Neural cell (in vitro differentiated cells): ENCODE data around the gene ZNF644. TPM values are rescaled to one million over a fixed set of nuclear protein-coding genes. Genes with fewer than 3 reads are reported as not detected.

Source experiments
- H2AFZ ChIP-seq: fragments of 200-600, 300-800 bp; sonication (generic), shearing (Covaris generic); 2 replicates; pipeline ENCODE4 v1.6.0; 2014; ENCODE audit warnings: low read depth, mild to moderate bottlenecking, antibody characterized with exemption, low read length, moderate library complexity
- H3F3A ChIP-seq: fragments of 200-600 bp; shearing (Covaris generic); 2 replicates; pipeline ENCODE4 v1.6.1; 2016; ENCODE audit warnings: mild to moderate bottlenecking, moderate library complexity, mixed read lengths, antibody characterized with exemption, low read length; ENCODE audit not compliant: insufficient read depth, poor library complexity, severe bottlenecking
- H3K27ac ChIP-seq: fragments of 200-600, 300-800 bp; sonication (generic), shearing (Covaris generic); 2 replicates; pipeline ENCODE4 v1.5.1; 2014; ENCODE audit warnings: mild to moderate bottlenecking, low read length, moderate library complexity
- H3K27me3 ChIP-seq: fragments of 300-800, 200-600 bp; sonication (generic), shearing (Covaris generic); 2 replicates; pipeline ENCODE4 v1.6.0; 2014; ENCODE audit warnings: mild to moderate bottlenecking, low read depth, low read length, moderate library complexity; ENCODE audit not compliant: insufficient read depth
- H3K36me3 ChIP-seq: fragments of 300-800, 200-600 bp; sonication (generic), shearing (Covaris generic); 2 replicates; pipeline ENCODE4 v1.5.1; 2014; ENCODE audit warnings: mild to moderate bottlenecking, antibody characterized with exemption, low read length, moderate library complexity; ENCODE audit not compliant: insufficient read depth
- H3K4me2 ChIP-seq: fragments of 300-800, 200-600 bp; sonication (generic), shearing (Covaris generic); 2 replicates; pipeline ENCODE4 v1.6.0; 2014; ENCODE audit warnings: mild to moderate bottlenecking, low read length
- H3K4me3 ChIP-seq: fragments of 300-800, 200-600 bp; sonication (generic), shearing (Covaris generic); 2 replicates; pipeline ENCODE4 v1.5.1; 2014; ENCODE audit warnings: mild to moderate bottlenecking, low read length, moderate library complexity
- H3K79me2 ChIP-seq: fragments of 200-600 bp; shearing (Covaris generic); replicated peaks from 2 replicates; pipeline ENCODE4 v1.6.0; 2014; ENCODE audit warnings: mild to moderate bottlenecking, low read length, moderate library complexity; ENCODE audit not compliant: insufficient read depth
- H3K9ac ChIP-seq: fragments of 300-800, 200-600 bp; sonication (generic), shearing (Covaris generic); 2 replicates; pipeline ENCODE4 v1.6.1; 2016; ENCODE audit warnings: mild to moderate bottlenecking, low read length, mixed read lengths
- H3K9me2 ChIP-seq: fragments of 200-600 bp; shearing (Covaris generic); 2 replicates; pipeline ENCODE4 v1.6.1; 2016; ENCODE audit warnings: mild to moderate bottlenecking, low read length, mixed read lengths; ENCODE audit not compliant: insufficient read depth
- H3K9me3 ChIP-seq: fragments of 200-600, 300-800 bp; sonication (generic), shearing (Covaris generic); 2 replicates; pipeline ENCODE4 v1.6.1; 2016; ENCODE audit warnings: mild to moderate bottlenecking, mixed run types, low read length, moderate library complexity, mixed read lengths
- H4K20me1 ChIP-seq: fragments of 200-600 bp; shearing (Covaris generic); 2 replicates; pipeline ENCODE4 v1.6.1; 2016; ENCODE audit warnings: mild to moderate bottlenecking, mixed run types; ENCODE audit not compliant: insufficient read depth
- EZH2 ChIP-seq: fragments of 200-600, 300-800 bp; shearing (Covaris generic), sonication (generic); IDR thresholded peaks from 2 replicates; pipeline ENCODE4 v1.6.1; 2014; ENCODE audit warnings: antibody characterized with exemption, low read length, borderline replicate concordance, mild to moderate bottlenecking; ENCODE audit not compliant: insufficient read depth, poor library complexity, severe bottlenecking
- MXI1 ChIP-seq: fragments of 450-650 bp; conservative IDR thresholded peaks from 2 replicates; pipeline ENCODE4 v1.6.1; 2014; ENCODE audit warnings: antibody characterized with exemption, mild to moderate bottlenecking; ENCODE audit not compliant: poor library complexity, severe bottlenecking
- POLR2AphosphoS5 ChIP-seq: IDR thresholded peaks from 2 replicates; pipeline ENCODE4 v1.6.1; 2012
- RAD21 ChIP-seq: fragments of 450-650 bp; conservative IDR thresholded peaks from 2 replicates; pipeline ENCODE4 v1.6.1; 2014; ENCODE audit warnings: antibody characterized with exemption, mild to moderate bottlenecking, moderate library complexity
- TAF1 ChIP-seq: IDR thresholded peaks from 2 replicates; pipeline ENCODE4 v1.6.1; 2012; ENCODE audit warnings: low read depth
- polyA plus RNA-seq: library from polyadenylated mRNA; depleted of rRNA; stranded (reverse); fragments of >200 nt; gene quantifications from 2 replicates; pipeline ENCODE4 v1.2.3, GENCODE V29; 2014
- TF ChIP-seq, protein P1 (sequence below): IDR thresholded peaks from 2 replicates; pipeline ENCODE4 v1.6.1; 2012; ENCODE audit warnings: borderline replicate concordance
- TF ChIP-seq, protein P2 (sequence below): fragments of 450-650 bp; IDR thresholded peaks from 2 replicates; pipeline ENCODE4 v1.5.1; 2014; ENCODE audit warnings: antibody characterized with exemption, mild to moderate bottlenecking, moderate library complexity; ENCODE audit not compliant: poor library complexity, severe bottlenecking

The ZNF644 gene
- polyA plus RNA-seq, 1 donor from 2014 or later: 71.7 TPM

DNA sequence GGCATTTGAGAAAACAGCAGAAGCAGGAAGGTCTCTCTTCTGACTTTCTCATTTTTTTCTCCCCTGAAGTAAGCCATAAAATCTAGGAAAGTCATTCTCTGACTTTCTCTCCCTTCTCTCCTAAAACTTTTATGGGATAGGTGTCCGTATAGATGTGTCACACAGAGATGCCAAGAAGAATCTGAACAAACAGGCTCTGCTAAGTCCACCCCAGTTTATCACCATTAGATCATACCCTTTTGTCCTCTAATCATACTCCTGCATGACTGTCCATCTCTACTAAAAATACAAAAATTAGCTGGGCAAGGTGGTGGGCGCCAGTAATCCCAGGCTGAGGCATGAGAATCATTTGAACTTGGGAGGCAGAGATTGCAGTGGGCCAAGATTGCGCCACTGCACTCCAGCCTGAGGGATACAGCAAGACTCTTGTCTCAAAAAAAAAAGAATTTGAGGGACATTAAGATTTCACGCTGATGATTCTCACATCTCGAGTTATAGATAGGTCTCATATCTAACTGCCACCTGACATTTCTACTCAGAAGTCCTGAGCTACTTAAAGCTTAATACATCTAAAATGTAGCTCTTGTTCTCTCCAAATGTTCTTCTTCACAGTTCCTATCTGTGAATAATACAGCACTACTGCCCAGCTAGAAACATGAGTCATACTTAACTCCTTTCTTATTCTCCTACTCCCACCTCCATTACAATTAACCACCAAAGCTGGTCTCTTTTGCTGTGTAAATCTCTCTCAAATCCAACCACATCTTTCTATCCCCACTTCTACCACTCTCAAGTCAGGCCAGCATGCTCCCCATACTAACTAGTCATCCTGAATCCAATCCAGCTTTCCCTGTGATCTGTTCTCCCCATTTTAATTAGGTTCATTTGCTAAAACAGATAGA is 47.7 kb downstream of the ZNF644 start:
- H3F3A ChIP-seq: no peaks in the 10 kb centered on the region
- TF ChIP-seq, protein P1, sequence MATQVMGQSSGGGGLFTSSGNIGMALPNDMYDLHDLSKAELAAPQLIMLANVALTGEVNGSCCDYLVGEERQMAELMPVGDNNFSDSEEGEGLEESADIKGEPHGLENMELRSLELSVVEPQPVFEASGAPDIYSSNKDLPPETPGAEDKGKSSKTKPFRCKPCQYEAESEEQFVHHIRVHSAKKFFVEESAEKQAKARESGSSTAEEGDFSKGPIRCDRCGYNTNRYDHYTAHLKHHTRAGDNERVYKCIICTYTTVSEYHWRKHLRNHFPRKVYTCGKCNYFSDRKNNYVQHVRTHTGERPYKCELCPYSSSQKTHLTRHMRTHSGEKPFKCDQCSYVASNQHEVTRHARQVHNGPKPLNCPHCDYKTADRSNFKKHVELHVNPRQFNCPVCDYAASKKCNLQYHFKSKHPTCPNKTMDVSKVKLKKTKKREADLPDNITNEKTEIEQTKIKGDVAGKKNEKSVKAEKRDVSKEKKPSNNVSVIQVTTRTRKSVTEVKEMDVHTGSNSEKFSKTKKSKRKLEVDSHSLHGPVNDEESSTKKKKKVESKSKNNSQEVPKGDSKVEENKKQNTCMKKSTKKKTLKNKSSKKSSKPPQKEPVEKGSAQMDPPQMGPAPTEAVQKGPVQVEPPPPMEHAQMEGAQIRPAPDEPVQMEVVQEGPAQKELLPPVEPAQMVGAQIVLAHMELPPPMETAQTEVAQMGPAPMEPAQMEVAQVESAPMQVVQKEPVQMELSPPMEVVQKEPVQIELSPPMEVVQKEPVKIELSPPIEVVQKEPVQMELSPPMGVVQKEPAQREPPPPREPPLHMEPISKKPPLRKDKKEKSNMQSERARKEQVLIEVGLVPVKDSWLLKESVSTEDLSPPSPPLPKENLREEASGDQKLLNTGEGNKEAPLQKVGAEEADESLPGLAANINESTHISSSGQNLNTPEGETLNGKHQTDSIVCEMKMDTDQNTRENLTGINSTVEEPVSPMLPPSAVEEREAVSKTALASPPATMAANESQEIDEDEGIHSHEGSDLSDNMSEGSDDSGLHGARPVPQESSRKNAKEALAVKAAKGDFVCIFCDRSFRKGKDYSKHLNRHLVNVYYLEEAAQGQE: no peak
- TF ChIP-seq EZH2: no peak
- no peak for TF ChIP-seq POLR2AphosphoS5
- TF ChIP-seq RAD21: no peak
- TF ChIP-seq, protein P2, sequence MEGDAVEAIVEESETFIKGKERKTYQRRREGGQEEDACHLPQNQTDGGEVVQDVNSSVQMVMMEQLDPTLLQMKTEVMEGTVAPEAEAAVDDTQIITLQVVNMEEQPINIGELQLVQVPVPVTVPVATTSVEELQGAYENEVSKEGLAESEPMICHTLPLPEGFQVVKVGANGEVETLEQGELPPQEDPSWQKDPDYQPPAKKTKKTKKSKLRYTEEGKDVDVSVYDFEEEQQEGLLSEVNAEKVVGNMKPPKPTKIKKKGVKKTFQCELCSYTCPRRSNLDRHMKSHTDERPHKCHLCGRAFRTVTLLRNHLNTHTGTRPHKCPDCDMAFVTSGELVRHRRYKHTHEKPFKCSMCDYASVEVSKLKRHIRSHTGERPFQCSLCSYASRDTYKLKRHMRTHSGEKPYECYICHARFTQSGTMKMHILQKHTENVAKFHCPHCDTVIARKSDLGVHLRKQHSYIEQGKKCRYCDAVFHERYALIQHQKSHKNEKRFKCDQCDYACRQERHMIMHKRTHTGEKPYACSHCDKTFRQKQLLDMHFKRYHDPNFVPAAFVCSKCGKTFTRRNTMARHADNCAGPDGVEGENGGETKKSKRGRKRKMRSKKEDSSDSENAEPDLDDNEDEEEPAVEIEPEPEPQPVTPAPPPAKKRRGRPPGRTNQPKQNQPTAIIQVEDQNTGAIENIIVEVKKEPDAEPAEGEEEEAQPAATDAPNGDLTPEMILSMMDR: no peak
- H3K36me3 ChIP-seq: peaks cover 18% of the 10 kb centered on the region
- H3K4me2 ChIP-seq: no peak overlapping the region
- H3K9me2 ChIP-seq: no peaks in the 10 kb centered on the region
- no peaks in the 10 kb centered on the region for H4K20me1 ChIP-seq
- H3K9me3 ChIP-seq: no peaks in the 10 kb centered on the region
- H3K27me3 ChIP-seq: no peaks in the 10 kb centered on the region
- no peak overlapping the region for H3K4me3 ChIP-seq
- H3K79me2 ChIP-seq: peaks cover 47% of the 10 kb centered on the region
- H3K9ac ChIP-seq: no peak overlapping the region
- no peak overlapping the region for H3K27ac ChIP-seq
- no peak overlapping the region for H2AFZ ChIP-seq

DNA sequence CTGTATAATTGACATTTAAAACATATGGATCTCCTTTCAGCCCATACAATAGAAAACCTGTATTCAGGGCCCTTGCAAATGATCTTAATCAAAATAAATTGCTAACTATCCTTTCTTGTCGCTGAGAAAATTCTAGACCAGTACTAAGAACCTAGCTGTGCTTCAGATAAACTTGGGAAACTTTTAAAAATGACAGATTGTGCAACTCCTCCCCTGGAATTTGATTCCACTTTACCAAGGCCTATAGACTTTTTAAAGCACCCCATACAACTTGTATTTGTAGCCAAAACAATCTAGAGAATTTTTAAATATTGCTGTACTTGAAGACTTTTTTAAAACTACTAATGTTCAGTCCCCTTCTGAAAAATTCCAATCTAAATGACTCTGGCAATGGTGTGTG is 51.6 kb downstream of the ZNF644 start:
- Histone ChIP-seq H3K79me2 (peaks cover 48% of the 10 kb centered on the region), H3K27me3 (no peaks in the 10 kb centered on the region), H3K36me3 (peaks cover 11% of the 10 kb centered on the region), H3K9me3 (no peaks in the 10 kb centered on the region), H3K4me3 (no peak overlapping the region), H3K4me2 (no peak overlapping the region), H3K9me2 (no peaks in the 10 kb centered on the region), H4K20me1 (no peaks in the 10 kb centered on the region), H3F3A (no peaks in the 10 kb centered on the region), H2AFZ (no peak overlapping the region), H3K27ac (no peak overlapping the region), H3K9ac (no peak overlapping the region)
- TF ChIP-seq TAF1 (no peak), MXI1 (no peak)
- TF ChIP-seq, protein P1: no peak
